ENCODE measurements around the gene ATP8A1. TPM values are rescaled to one million over a fixed set of nuclear protein-coding genes. Genes with fewer than 3 reads are reported as not detected.
A peak's percentile ranks its signal among the peaks of the same experiment; 100 is the strongest.

The ATP8A1 gene
- total and polyA plus RNA-seq, 2 of the 4 experiments (the other 2 are of a cell fraction) = 0.12 to 0.36 TPM

DNA sequence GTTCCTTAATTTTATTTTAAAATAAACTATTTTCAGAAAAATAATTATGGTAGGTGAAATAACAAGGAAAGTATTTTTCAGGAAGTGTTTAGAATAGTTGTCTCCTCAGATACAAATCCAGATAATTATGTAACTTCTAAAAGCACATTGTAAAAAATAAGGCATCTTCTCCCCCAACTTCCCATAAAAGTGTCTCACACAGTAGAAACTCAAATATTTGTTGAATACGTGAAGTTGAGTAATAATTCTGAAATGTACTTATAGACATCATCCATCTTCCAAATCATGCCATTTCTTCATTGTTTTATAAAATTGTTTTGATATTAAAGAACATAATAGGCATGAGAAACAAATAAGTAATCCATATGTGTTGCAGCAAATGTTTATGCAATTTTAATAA is 241.6 kb downstream of the ATP8A1 start:
- in situ Hi-C loops (cut with MboI; ENCODE audit: low sequenced_read_pairs) = no loop called here
- Histone ChIP-seq H3K9ac (ENCODE audit: low read depth, low read length) (no peak overlapping the region), H4K8ac (ENCODE audit: low read depth in 2 of 2, low read length in 2 of 2) (no peak overlapping the region), H3K9me3 (ENCODE audit: control insufficient read depth, insufficient read depth, low read length) (no peaks in the 10 kb centered on the region), H3K4ac (ENCODE audit: low read depth, low read length) (no peak overlapping the region), H2AK9ac (replicated peaks; ENCODE audit: low read depth, low read length, poor library complexity) (no peak overlapping the region), H3K27ac (ENCODE audit: insufficient read depth, low read length) (no peak overlapping the region), H3K23ac (ENCODE audit: low read depth, low read length) (no peak overlapping the region), H3K36me3 (ENCODE audit: control insufficient read depth, insufficient read depth, low read length) (no peaks in the 10 kb centered on the region), H2BK5ac (ENCODE audit: low read depth, low read length, poor library complexity, severe bottlenecking) (peak overlapping the region; percentile 18), H4K20me1 (ENCODE audit: insufficient read depth, low read length) (no peaks in the 10 kb centered on the region), H3K79me1 (ENCODE audit: low read depth in 1 of 2, low read length in 2 of 2) (no peaks in the 10 kb centered on the region), H3K27me3 (ENCODE audit: control insufficient read depth, insufficient read depth, low read length) (no peaks in the 10 kb centered on the region), H3K4me1 (ENCODE audit: control insufficient read depth, insufficient read depth, low read length) (peaks cover 9% of the 10 kb centered on the region), H2AK5ac (ENCODE audit: low read depth, low read length) (no peak overlapping the region), H3K18ac (ENCODE audit: low read depth, low read length) (no peak overlapping the region), H3K9me1 (ENCODE audit: insufficient read depth, low read length) (peaks cover 7% of the 10 kb centered on the region), H3K56ac (ENCODE audit: extremely low read depth, insufficient read depth, low read length) (no peak overlapping the region), H2BK15ac (ENCODE audit: low read depth, low read length) (no peak overlapping the region), H2AFZ (replicated peaks; ENCODE audit: low read length, poor library complexity) (no peak overlapping the region), H3K4me2 (ENCODE audit: low read depth, low read length) (no peak overlapping the region), H4K5ac (ENCODE audit: low read depth, low read length) (no peak overlapping the region), H3K14ac (replicated peaks; ENCODE audit: low read depth, low read length) (no peak overlapping the region), H3K4me3 (ENCODE audit: insufficient read depth, low read depth, low read length) (no peak overlapping the region), H4K91ac (ENCODE audit: insufficient read depth, low read depth, low read length) (no peak overlapping the region), H2BK120ac (ENCODE audit: low read depth, low read length) (no peak overlapping the region), H2BK20ac (ENCODE audit: low read depth, low read length) (no peak overlapping the region)
- dilution Hi-C loops (cut with HindIII; ENCODE audit: low sequenced_read_pairs, unreplicated experiment) = no loop called here
- POLR2A ChIA-PET (ENCODE audit: unreplicated experiment) = interaction anchor here (0.5 kb wide), 1 partner anchor 110 kb away, joined by 3 read pairs; no protein-coding TSS in a partner anchor
- TF ChIP-seq SMC3 (IDR thresholded peaks at IDR 0.05; ENCODE audit: low read depth, low read length) (no peak), MAFK (IDR thresholded peaks at IDR 0.05; ENCODE audit: low read depth, low read length) (no peak), BHLHE40 (IDR thresholded peaks at IDR 0.05; ENCODE audit: low read depth, low read length) (no peak), NFE2L2 (IDR thresholded peaks at IDR 0.05; ENCODE audit: low read depth, low read length) (no peak), RFX5 (IDR thresholded peaks at IDR 0.05; ENCODE audit: low read depth, low read length) (no peak), MXI1 (IDR thresholded peaks at IDR 0.05; ENCODE audit: borderline replicate concordance, low read depth, low read length) (no peak), POLR2A (IDR thresholded peaks at IDR 0.05; ENCODE audit: low read depth, low read length) (no peak)
- TF ChIP-seq, protein P1, sequence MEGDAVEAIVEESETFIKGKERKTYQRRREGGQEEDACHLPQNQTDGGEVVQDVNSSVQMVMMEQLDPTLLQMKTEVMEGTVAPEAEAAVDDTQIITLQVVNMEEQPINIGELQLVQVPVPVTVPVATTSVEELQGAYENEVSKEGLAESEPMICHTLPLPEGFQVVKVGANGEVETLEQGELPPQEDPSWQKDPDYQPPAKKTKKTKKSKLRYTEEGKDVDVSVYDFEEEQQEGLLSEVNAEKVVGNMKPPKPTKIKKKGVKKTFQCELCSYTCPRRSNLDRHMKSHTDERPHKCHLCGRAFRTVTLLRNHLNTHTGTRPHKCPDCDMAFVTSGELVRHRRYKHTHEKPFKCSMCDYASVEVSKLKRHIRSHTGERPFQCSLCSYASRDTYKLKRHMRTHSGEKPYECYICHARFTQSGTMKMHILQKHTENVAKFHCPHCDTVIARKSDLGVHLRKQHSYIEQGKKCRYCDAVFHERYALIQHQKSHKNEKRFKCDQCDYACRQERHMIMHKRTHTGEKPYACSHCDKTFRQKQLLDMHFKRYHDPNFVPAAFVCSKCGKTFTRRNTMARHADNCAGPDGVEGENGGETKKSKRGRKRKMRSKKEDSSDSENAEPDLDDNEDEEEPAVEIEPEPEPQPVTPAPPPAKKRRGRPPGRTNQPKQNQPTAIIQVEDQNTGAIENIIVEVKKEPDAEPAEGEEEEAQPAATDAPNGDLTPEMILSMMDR (conservative IDR thresholded peaks at IDR 0.05; ENCODE audit: low read depth, low read length) = no peak
- CTCF ChIA-PET = interaction anchor here (0.6 kb wide), 1 partner anchor 104 kb away, joined by 4 read pairs; no protein-coding TSS in a partner anchor
- intact Hi-C loops (cut with micrococcal nuclease) = loop anchor here (10.0 kb wide), 1 partner anchor 70 kb away; no protein-coding TSS in a partner anchor
- no TSS peak for BruUV-seq (replicated peaks)
- no CpG with 5 or more reads among the region's 1 CpG for WGBS, 2 experiments (ENCODE audit: extremely low coverage in 2 of 2, insufficient read length in 1 of 2)
- DNase-seq = no peak
- no peak for ATAC-seq (ENCODE audit: low read depth)

Measured in IMR-90 (cell line).